WTC11 (cell line): ENCODE data around the gene CDH22.

Source experiments
- ATF2 ChIP-seq: sonication (generic); formaldehyde crosslinking; IDR thresholded peaks from 2 replicates; pipeline ENCODE4 v1.8.1; 2022; ENCODE audit warnings: low read depth, missing genetic modification reagents, borderline replicate concordance
- CBFB ChIP-seq: sonication (generic); formaldehyde crosslinking; IDR thresholded peaks from 2 replicates; pipeline ENCODE4 v1.8.1; 2022; ENCODE audit warnings: mild to moderate bottlenecking, low read depth, missing genetic modification reagents
- CTCF ChIP-seq: fragments of 200-600 bp; IDR thresholded peaks from 2 replicates; pipeline ENCODE4 v1.8.0; 2022; ENCODE audit warnings: antibody characterized with exemption
- E2F5 ChIP-seq: sonication (generic); formaldehyde crosslinking; IDR thresholded peaks from 2 replicates; pipeline ENCODE4 v1.8.1; 2022; ENCODE audit warnings: mild to moderate bottlenecking, moderate library complexity, missing genetic modification reagents
- ESRRA ChIP-seq: sonication (generic); formaldehyde crosslinking; IDR thresholded peaks from 2 replicates; pipeline ENCODE4 v1.8.1; 2022; ENCODE audit warnings: mild to moderate bottlenecking, missing genetic modification reagents, borderline replicate concordance
- JUN ChIP-seq: sonication (generic); formaldehyde crosslinking; IDR thresholded peaks from 2 replicates; pipeline ENCODE4 v1.8.0; 2023; ENCODE audit warnings: mild to moderate bottlenecking, missing genetic modification reagents
- MAX ChIP-seq: sonication (generic); formaldehyde crosslinking; IDR thresholded peaks from 2 replicates; pipeline ENCODE4 v1.8.0; 2022; ENCODE audit warnings: mild to moderate bottlenecking, missing genetic modification reagents
- MYBL2 ChIP-seq: sonication (generic); formaldehyde crosslinking; IDR thresholded peaks from 2 replicates; pipeline ENCODE4 v1.8.1; 2023; ENCODE audit warnings: mild to moderate bottlenecking, moderate library complexity, missing genetic modification reagents
- PREB ChIP-seq: sonication (generic); formaldehyde crosslinking; IDR thresholded peaks from 2 replicates; pipeline ENCODE4 v1.8.1; 2022; ENCODE audit warnings: mild to moderate bottlenecking, missing genetic modification reagents, moderate library complexity, borderline replicate concordance
- USF2 ChIP-seq: sonication (generic); formaldehyde crosslinking; IDR thresholded peaks from 2 replicates; pipeline ENCODE4 v1.8.1; 2023; ENCODE audit warnings: mild to moderate bottlenecking, missing genetic modification reagents, moderate library complexity
- ZNF425 ChIP-seq: fragments of 250-450 bp; sonication (Bioruptor Pico); conservative IDR thresholded peaks from 2 replicates; pipeline ENCODE4 v1.9.0; 2021; ENCODE audit warnings: mild to moderate bottlenecking
- TF ChIP-seq, protein P1 (sequence below): sonication (generic); formaldehyde crosslinking; IDR thresholded peaks from 2 replicates; pipeline ENCODE4 v1.8.0; 2022; ENCODE audit warnings: mild to moderate bottlenecking, missing genetic modification reagents
- TF ChIP-seq, protein P2 (sequence below): sonication (generic); formaldehyde crosslinking; IDR thresholded peaks from 2 replicates; pipeline ENCODE4 v1.8.1; 2023; ENCODE audit warnings: mild to moderate bottlenecking, moderate library complexity, missing genetic modification reagents
- TF ChIP-seq, protein P3 (sequence below): sonication (generic); formaldehyde crosslinking; IDR thresholded peaks from 2 replicates; pipeline ENCODE4 v1.8.1; 2022; ENCODE audit warnings: low read depth, mild to moderate bottlenecking, moderate library complexity, missing genetic modification reagents, borderline replicate concordance

GRCh38 chr20:46235077-46235476, 73.2 kb downstream of the CDH22 start:
- TF ChIP-seq CTCF (no peak), ZNF425 (CRISPR knock-in tag) (no peak), MYBL2 (no peak), JUN (CRISPR knock-in tag) (no peak), E2F5 (CRISPR knock-in tag) (no peak), CBFB (no peak), ATF2 (no peak), PREB (CRISPR knock-in tag) (no peak), MAX (CRISPR knock-in tag) (no peak), USF2 (CRISPR knock-in tag) (no peak), ESRRA (no peak)
- TF ChIP-seq, protein P1, sequence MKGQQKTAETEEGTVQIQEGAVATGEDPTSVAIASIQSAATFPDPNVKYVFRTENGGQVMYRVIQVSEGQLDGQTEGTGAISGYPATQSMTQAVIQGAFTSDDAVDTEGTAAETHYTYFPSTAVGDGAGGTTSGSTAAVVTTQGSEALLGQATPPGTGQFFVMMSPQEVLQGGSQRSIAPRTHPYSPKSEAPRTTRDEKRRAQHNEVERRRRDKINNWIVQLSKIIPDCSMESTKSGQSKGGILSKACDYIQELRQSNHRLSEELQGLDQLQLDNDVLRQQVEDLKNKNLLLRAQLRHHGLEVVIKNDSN (CRISPR knock-in tag): no peak
- TF ChIP-seq, protein P2, sequence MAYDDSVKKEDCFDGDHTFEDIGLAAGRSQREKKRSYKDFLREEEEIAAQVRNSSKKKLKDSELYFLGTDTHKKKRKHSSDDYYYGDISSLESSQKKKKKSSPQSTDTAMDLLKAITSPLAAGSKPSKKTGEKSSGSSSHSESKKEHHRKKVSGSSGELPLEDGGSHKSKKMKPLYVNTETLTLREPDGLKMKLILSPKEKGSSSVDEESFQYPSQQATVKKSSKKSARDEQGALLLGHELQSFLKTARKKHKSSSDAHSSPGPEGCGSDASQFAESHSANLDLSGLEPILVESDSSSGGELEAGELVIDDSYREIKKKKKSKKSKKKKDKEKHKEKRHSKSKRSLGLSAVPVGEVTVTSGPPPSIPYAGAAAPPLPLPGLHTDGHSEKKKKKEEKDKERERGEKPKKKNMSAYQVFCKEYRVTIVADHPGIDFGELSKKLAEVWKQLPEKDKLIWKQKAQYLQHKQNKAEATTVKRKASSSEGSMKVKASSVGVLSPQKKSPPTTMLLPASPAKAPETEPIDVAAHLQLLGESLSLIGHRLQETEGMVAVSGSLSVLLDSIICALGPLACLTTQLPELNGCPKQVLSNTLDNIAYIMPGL (CRISPR knock-in tag): no peak
- TF ChIP-seq, protein P3, sequence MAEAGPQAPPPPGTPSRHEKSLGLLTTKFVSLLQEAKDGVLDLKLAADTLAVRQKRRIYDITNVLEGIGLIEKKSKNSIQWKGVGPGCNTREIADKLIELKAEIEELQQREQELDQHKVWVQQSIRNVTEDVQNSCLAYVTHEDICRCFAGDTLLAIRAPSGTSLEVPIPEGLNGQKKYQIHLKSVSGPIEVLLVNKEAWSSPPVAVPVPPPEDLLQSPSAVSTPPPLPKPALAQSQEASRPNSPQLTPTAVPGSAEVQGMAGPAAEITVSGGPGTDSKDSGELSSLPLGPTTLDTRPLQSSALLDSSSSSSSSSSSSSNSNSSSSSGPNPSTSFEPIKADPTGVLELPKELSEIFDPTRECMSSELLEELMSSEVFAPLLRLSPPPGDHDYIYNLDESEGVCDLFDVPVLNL (CRISPR knock-in tag): no peak
